ENCODE results near the gene CFDP1.

DNA sequence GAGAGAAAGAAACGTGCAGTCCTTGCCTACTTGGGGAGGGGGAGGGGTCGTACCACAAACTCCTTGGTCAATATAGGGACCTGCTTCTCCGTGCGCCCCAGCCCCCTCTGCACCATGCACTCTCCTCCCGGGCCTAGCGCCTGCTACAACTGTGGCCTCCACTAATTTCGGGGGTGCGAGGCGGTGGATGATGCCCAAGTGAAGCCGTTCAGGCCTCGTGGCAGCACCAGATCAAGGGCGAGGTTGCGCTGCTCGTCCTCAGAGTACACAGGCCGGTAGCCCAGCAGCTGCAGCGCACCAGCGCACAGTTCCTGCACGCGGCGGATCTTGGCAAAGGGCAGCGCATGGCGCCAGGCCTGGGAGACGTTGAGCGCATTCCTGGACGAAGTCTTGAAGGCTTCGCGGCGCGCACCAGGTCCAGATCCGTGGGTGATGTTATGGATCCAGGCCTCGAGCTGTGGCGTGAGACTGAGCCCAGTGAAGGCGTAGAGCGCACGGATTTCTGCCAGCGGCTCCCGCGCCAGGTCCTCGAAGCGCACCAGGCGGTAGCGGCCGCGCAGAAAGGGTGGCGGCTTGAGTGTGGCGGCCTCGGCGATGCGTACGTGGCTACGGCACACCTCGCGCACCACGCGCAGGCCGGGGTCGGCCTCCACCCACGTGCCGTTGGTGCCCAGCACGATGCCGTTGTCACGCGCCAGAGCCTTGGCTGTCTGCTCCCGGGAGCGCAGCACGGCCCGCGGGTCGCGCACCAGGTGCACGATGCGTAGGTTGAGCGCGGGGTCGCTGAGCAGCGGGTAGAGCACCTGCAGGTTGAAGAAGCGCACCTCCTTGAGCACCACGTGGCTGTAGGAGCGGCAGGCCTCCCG is 45.4 kb upstream of the CFDP1 start:
- no peak for TF ChIP-seq POLR2AphosphoS5 (IDR thresholded peaks at IDR 0.05)
- TF ChIP-seq POLR2A (IDR thresholded peaks at IDR 0.05): no peak
- TF ChIP-seq CTCF (IDR thresholded peaks at IDR 0.05): no peak

All from upper lobe of left lung (tissue), 4 donors.